AG04449 (cell line): ENCODE measurements around the gene TMEM229B.

Experiments
- CTCF ChIA-PET: fragments of 350-600 bp; formaldehyde crosslinking; extraction: SDS; loops from one replicate; lab custom pipeline; 2021; ENCODE audit warnings: antibody characterized with exemption; lab: Yijun Ruan, JAX
- POLR2A ChIA-PET: fragments of 400-600, 350-600 bp; formaldehyde crosslinking; extraction: SDS; loops from one replicate; lab custom pipeline; 2020; ENCODE audit warnings: antibody characterized with exemption, inconsistent platforms; lab: Yijun Ruan, JAX
- DNase-seq: peaks from one replicate; pipeline ENCODE4 v3.0.0-alpha.2; 2010; ENCODE audit warnings: low read depth, low spot score
- H3K4me3 ChIP-seq: 2 replicates; pipeline ENCODE4 v1.5.1; 2011; ENCODE audit warnings: low read depth, mild to moderate bottlenecking, control low read depth, low read length
- TF ChIP-seq, protein P1 (sequence below): IDR thresholded peaks from one replicate; pipeline ENCODE4 v1.5.1; 2011; ENCODE audit warnings: mild to moderate bottlenecking, moderate library complexity, low read length, control low read depth, inconsistent platforms; ENCODE audit not compliant: insufficient read depth; ENCODE audit errors: missing control alignments

TMEM229B gene

DNA sequence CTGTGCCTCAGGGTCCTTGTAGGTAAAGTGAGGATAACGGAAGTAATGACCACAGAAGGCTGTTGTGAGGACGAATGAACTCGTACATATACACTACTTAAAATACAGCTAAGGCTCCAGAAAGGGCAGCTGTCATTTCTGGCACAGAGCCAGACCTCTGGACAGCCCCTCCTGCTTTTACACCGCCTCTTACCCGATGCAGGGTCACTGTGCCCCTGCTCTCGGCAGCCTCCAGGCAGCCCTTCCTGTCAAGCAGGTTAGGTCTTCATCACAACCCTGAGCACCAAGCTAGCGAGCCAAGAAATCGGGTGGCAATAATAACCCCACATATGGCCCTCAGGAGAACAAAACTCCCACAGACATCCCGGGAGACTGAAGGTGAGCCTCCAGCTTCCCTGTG lies 8.5 kb downstream of the TMEM229B start:
- no peak overlapping the region for H3K4me3 ChIP-seq
- CTCF ChIA-PET: no interaction called here
- POLR2A ChIA-PET: no interaction called here
- TF ChIP-seq, protein P1, sequence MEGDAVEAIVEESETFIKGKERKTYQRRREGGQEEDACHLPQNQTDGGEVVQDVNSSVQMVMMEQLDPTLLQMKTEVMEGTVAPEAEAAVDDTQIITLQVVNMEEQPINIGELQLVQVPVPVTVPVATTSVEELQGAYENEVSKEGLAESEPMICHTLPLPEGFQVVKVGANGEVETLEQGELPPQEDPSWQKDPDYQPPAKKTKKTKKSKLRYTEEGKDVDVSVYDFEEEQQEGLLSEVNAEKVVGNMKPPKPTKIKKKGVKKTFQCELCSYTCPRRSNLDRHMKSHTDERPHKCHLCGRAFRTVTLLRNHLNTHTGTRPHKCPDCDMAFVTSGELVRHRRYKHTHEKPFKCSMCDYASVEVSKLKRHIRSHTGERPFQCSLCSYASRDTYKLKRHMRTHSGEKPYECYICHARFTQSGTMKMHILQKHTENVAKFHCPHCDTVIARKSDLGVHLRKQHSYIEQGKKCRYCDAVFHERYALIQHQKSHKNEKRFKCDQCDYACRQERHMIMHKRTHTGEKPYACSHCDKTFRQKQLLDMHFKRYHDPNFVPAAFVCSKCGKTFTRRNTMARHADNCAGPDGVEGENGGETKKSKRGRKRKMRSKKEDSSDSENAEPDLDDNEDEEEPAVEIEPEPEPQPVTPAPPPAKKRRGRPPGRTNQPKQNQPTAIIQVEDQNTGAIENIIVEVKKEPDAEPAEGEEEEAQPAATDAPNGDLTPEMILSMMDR: no peak
- no peak for DNase-seq

DNA sequence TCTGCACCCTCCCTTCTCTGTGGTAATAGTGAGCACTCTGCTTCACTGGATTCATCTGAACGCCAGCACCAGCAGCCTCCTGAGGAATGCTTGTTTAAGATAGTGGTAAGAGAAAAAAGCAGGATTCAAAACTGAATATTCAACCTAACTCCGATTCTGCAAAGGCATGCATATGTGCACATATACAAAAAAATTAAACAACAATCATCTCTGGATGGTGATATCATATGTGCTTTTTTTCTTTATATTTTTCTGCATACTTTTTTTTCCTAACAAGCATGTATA lies 9.8 kb downstream of the TMEM229B start:
- no peak overlapping the region for H3K4me3 ChIP-seq
- ChIA-PET POLR2A (no interaction called here), CTCF (no interaction called here)
- no peak for DNase-seq
- TF ChIP-seq, protein P1: no peak

DNA sequence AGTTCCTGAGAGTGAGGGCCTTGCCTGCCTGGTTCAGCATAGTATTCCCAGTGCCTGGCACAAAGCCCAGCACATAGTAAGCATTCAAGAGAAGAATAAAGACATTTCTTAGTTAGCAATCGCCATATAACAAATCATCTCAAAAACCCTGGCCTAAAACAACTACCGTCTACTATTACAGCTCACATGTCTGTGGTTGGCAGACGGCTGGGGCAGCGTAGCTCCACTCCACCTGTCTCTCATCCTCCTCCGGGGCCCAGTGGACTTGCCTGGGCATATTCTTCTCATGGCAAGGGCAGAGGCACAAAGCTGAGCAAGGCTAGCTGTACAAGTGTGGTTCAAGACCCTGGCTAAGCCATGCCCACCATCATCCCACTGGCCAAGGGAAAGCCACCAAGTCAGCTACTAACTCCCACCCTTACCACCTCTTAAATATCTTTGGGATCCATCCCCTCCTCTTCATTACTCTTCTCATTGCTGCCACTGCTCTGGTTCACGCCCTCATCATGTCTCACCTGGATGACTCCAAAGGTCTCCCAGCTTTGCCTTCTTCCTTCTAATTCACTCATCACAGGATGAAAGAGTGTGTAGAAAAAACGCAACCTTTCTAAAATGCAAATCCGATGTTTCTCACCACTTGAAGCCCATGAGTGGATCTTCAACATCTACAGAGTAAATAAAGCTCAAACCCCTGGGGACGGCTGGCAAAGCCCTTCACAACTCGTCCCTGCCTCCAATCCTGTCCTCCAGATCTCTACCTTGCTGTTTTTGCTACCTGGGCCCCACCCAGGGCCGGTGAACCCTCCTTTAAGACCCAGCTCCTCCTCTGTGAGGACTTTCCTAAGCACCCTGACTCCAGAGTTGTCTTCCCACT lies 10.4 kb downstream of the TMEM229B start:
- TF ChIP-seq, protein P1: no peak
- no peak for DNase-seq
- POLR2A ChIA-PET: no interaction called here
- H3K4me3 ChIP-seq: no peak overlapping the region
- CTCF ChIA-PET: interaction anchor here (1.1 kb wide), 1 partner anchor 93 kb away, joined by 5 read pairs; no protein-coding TSS in a partner anchor

DNA sequence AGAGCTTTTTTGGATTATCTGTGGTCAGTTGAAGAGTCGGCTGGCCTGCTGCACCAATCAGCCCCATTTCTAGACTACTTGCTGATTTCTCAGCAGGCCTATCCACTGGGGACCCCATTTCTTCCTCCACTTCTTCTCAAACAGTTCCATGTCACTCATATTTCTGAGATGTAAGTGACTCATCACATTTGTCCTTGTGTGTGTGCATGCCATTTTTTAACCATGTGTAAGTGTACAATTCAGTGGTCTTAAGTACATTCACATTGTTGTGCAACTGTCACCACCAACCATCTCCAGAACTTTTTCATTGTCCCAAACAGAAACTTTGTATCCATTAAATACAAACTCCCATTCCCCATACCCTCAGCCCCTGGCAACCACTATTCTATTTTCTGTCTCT lies 14.2 kb downstream of the TMEM229B start:
- POLR2A ChIA-PET: no interaction called here
- CTCF ChIA-PET: interaction anchor here (1.3 kb wide), 1 partner anchor 97 kb away, joined by 3 read pairs; no protein-coding TSS in a partner anchor
- TF ChIP-seq, protein P1: no peak
- H3K4me3 ChIP-seq: no peak overlapping the region
- DNase-seq: no peak

DNA sequence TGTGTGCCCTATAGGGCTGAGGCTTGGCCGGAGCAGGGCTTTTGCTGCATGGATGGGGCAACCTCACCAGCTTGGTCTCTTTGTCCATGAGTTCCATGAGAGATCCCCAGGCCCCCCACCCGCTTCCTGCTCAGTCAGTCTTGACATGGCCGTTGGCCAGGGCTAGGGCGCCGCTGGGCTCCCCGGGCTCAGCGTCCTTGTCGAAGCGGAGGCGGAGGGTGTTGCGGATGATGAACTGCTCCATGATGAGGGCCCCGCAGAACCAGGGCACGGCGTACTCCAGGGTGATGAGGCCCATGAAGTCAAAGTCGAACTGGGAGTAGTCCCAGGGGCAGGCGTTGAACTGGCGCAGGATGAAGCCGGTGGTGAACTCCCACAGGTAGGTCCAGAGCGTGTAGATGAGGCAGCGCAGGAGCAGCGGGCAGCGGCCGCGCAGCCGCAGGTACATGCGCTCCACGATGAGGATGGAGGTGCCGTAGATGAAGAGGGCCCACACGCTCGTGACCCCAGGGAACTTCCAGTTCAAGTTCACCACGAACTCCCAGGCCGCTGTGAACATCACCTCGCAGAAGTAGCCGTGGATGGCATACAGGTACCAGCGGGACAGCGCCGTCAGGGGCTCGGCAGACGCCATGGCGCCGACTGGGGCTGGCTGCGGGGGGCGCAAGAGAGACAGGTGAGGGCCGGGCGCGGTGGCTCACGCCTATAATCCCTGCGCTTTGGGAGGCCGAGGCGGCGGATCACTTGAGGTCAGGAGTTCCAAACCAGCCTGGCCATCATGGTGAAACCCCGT lies 15.0 kb downstream of the TMEM229B start:
- no peak for DNase-seq
- ChIA-PET POLR2A (no interaction called here), CTCF (no interaction called here)
- TF ChIP-seq, protein P1: no peak
- H3K4me3 ChIP-seq: no peak overlapping the region

DNA sequence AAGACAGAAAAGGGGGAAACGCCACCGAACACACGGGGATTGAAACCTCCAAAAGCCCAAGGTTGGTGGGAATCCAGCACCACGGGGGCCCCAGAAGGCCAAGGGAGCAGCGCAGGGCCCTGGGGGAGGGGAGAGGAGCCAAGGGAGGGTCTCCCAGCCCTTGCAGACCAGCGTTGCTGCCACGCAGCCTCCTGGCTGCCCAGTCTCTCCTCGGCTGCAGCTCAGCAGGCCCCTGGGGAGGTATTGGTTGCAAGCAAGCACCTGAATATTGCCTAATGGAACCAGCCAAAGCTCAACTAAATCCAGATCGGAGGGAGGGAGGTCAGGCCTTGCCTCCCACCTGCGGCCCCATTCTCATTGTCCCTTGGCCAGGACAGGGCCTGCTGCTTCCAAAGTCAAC lies 15.8 kb downstream of the TMEM229B start:
- no peak for DNase-seq
- no peak overlapping the region for H3K4me3 ChIP-seq
- TF ChIP-seq, protein P1: no peak
- POLR2A ChIA-PET: no interaction called here
- CTCF ChIA-PET: no interaction called here
